Uterus (tissue), 2 donors: Measurements from ENCODE around the gene MLLT10.

Experiments used
- CTCF ChIP-seq, 4 experiments: fragments of 200-600 bp in 2 of 4; fragments of 450-650 bp in 2 of 4; sonication (generic) in 2 of 4; IDR thresholded peaks; one replicate each; pipeline ENCODE4 v1.5.1; 2016 to 2019; ENCODE audit warnings: antibody characterized with exemption in 4 of 4, mild to moderate bottlenecking in 2 of 4, moderate library complexity in 1 of 4
- POLR2A ChIP-seq, 2 donors: fragments of 450-650 bp; IDR thresholded peaks; one replicate each; pipeline ENCODE4 v1.6.1; 2016; ENCODE audit warnings: antibody characterized with exemption in 2 of 2, mild to moderate bottlenecking in 1 of 2, moderate library complexity in 1 of 2

GRCh38 chr10:21753497-21754270 lies 219.7 kb downstream of the MLLT10 start:
- TF ChIP-seq CTCF (IDR thresholded peaks at IDR 0.05) = no peak
- no peak for TF ChIP-seq POLR2A (IDR thresholded peaks at IDR 0.05)
